GM18502 (cell line): Measurements from ENCODE around the gene RXRB.

Experiments used
- ATAC-seq: cut with Tn5 transposase; IDR thresholded peaks from one replicate; pipeline ENCODE4 v1.9.1; 2021; ENCODE audit warnings: mild to moderate bottlenecking; ENCODE audit not compliant: unreplicated experiment, poor library complexity

RXRB gene

DNA sequence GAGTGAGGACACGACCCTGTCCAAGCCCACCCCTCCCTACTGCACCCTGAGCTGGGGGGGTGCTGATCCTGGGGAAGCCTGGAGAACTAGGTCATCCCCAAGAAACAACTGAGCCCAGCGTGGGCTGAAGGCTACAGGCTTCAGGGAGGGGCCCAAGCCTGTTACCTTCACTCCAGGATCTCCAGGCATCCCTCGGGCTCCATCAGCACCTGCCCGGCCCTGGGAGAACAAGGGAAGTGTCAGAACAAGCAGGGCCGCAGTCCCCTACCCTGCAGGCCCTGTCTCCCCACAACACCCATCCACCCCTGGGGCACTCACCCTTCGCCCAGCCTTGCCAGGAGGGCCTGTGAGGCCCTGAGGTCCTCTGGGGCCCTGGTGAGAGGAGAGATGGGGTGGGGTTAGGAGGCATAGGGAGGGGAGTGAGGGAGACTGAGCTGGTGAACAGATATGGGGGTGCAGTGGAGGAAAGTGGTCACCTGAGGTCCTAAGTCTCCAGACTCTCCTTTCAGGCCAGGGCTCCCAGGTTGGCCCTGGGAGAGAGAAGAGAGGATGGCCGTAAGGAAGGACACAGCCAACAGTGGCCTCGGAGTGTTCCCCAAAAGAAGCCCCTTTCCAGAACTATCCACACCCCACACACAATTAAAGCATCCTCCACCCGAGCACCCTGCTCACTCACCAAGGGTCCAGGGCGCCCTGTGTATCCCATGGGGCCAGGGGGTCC lies 21.6 kb downstream of the RXRB start:
- ATAC-seq = no peak

DNA sequence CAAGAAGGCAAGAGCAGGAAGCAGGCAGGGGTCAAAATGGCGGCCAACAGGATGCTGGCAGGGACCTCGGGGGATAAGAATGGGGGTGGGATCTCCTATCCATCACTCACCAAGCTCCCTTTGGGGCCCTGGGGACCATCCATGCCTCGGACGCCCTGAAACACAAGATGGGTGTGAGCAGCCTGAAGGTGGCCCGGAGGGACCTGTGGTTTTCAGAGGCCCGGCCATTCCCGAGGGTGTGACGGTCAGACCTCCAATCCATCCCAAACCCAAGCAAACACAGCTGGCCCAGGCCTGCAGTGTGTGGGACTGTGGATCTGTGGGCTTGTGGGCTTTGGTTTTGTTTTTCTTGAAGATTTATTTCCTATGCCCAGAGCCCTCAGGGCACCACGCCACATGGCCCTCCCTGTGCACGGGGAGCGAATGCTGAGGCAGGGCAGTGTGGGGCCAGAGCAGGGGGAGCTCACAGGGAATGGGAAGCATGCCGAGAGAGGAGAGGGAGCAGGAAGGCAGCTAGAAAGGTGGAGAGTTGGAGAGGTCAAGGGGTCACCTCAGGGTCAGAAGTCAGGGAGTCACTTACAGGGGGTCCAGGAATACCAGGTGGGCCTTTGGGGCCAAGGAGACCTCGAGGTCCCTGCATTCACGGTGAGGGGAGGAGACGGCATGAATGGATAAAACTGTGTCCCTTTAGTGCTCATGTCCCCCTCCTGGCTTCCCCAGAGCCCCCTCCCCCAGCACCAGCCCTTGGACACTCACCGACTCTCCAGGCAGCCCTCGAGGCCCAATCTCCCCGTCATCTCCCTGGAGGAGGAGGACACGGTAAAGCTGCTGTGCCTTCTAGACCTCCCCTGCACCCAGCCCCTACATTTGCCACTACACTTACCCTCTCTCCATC lies 22.7 kb downstream of the RXRB start:
- ATAC-seq = no peak

GRCh38 chr6:33176906-33177305 lies 23.6 kb downstream of the RXRB start:
- ATAC-seq = no peak

- no peak for ATAC-seq
Observed at GRCh38 chr6:33175436-33176069, 24.9 kb downstream of the RXRB start.

- no peak for ATAC-seq
Observed at GRCh38 chr6:33174784-33175183, 25.7 kb downstream of the RXRB start.

GRCh38 chr6:33173535-33174180 lies 26.8 kb downstream of the RXRB start:
- no peak for ATAC-seq

- no peak for ATAC-seq
Observed at GRCh38 chr6:33172688-33173534, 27.6 kb downstream of the RXRB start.

GRCh38 chr6:33171880-33172687 lies 28.4 kb downstream of the RXRB start:
- ATAC-seq = no peak

DNA sequence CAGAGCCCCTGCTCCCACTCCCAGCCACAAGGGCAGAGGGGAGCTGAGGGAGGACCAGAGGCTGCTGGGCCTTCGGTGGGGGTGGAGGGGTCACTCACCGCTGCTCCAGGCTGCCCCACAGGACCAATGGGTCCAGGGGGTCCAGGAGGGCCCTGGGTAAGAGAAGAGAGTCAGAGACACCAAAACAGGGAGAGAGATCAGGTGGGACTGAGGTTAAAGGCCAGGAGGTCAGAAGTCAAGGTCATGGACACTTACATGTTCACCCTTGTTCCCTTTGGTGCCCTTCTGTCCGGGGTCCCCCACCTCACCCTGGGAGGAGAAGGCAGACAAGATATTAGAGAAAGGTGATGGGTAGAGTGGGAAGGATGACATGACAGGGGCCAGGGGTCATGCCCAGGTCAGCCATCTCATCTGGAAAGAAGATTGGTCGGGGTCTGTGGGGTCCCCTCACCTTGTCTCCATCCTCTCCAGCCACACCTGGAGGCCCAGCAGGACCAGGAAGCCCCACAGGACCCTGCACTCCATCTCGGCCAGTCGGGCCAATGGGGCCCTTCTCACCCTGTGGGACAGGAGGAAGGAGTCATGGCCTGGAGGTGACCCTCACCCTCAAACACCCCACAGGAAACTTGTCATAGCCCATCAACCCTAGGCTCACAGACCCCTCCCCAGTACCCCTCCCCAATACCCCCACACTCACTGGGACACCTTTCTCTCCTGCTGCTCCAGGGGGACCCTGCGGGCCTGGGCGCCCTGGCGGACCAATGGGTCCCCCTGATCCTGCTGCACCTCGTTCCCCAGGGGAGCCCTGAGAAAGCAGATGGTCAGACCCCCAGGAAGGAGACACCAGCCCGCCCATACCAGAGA lies 29.2 kb downstream of the RXRB start:
- ATAC-seq = no peak

DNA sequence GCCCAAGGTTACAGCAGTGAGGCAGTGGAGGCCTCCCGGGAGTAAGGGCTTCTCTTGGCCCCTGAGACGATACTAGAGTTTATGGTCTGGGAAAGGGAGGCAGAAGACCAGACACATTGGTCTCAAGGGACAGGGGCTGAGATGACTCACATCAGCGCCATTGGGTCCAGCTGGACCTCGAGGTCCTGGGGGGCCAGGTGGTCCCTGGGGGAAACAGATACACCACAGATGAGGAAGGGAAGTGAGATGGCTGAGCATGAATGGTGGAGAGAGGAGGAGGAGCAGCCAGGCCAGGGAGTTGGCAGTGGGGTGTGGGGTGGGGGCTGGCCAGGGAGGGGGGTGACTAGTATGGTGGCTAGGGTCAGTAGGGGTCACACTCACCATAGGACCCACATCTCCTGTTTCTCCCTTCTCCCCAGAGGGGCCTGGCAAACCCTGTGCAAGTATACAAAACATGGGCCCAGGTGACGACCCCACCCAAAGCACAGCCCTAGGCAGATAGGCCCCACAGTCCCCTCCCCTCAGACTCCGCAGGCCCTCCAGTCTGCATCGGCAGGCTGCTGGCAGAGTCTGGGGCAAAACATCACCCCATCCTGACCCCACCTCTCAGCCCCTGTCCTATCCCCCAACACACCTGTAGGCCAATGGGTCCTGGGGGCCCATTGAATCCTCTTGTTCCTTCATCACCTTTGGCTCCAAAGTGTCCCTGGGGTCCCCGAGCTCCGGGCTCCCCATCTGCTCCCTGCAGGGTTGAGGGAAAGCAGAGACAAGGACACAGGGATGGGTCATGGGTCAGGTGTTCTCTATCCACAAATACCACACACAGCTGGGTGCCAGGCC lies 30.1 kb downstream of the RXRB start:
- ATAC-seq = no peak

- ATAC-seq = no peak
Observed at GRCh38 chr6:33169291-33170175, 30.9 kb downstream of the RXRB start.

DNA sequence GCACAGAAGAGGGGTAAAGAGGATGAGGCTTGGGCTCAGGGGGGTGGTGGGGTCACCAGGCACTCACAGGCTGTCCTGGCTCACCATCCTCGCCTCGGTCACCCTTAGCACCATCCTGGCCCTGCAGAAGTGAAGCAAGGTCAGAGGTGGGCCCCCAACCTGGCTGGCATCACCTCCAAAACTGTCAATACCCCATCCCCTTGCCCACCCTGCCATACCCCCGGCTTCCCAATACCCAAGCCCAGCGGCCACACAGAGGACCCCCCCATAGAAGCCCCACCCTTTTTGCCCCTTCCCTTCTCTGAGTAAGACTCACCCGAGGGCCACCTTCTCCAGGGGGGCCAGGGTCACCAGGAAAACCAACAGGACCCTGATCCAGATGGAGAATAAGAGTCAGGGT lies 31.8 kb downstream of the RXRB start:
- ATAC-seq = no peak

- no peak for ATAC-seq
Observed at GRCh38 chr6:33168284-33168601, 32.2 kb downstream of the RXRB start.

DNA sequence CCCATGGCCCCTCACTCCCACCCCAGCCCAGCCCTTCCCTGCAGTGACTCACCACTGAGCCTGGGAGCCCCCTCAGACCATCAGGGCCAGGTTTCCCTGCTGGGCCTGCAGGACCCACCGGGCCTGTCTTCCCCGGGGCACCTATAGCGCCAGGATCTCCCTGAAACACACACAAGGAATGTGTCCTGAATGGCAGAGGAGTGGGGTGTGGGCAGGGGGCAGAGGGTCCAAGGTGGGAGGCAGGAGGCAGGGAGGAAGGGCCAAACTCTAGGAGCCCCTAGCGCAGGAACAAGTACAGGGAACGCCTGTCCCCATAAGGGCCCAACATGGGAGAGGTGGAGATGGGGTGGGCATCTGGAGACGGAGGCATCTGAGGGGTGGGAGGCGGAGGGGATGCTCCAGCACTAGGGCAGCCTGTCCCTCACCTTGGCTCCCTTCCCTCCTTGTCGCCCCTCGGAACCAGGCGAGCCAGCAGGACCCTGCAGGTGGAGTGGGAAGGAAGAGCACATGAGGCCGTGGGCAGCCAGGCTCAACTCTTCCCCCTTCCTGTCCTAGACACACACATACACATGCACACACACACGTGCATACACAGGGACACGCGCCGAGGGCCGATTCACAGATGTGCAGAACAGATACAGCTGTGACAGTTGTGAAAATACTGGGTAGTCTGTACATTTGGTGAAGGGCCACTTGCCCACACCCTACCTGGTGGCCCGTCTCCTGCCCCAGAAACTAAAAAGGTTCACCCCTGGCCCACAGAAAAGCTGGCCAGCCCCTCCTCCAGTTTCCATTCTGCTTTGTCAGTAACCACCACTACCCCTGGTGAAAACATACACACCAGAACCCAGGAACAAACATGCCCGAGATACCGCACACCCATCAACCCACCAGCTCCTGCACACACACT lies 32.8 kb downstream of the RXRB start:
- no peak for ATAC-seq

- no peak for ATAC-seq
Observed at GRCh38 chr6:33166811-33167210, 33.7 kb downstream of the RXRB start.
